Skeletal muscle cell (primary cell): ENCODE data around the gene GGPS1.
A peak's percentile ranks its signal among the peaks of the same experiment; 100 is the strongest.
"Not testable (repeated sequence)": the region's sequence is repeated elsewhere in the genome, so short reads cannot be mapped to it uniquely, and the experiment has no call there.

ENCODE experiments used
- DNase-seq: peaks from one replicate; pipeline ENCODE4 v3.0.0-alpha.2; 2010; ENCODE audit warnings: low read depth
- H3K4me3 ChIP-seq: 2 replicates; pipeline ENCODE4 v1.5.1; 2011; ENCODE audit warnings: low read depth, mild to moderate bottlenecking, control low read depth, low read length, moderate library complexity

Gene GGPS1

GRCh38 chr1:235328271-235329138 is at the start of gene GGPS1:
Gene GGPS1 (plus strand): TSS chr1:235328570. CDS start chr1:235335265, 6,695 bp downstream.
- H3K4me3 ChIP-seq: peak within 1 kb of the TSS; percentile 94
- peak; percentile 99 for DNase-seq

GRCh38 chr1:235278915-235279292 is 49.5 kb upstream of the GGPS1 start:
- no peak overlapping the region for H3K4me3 ChIP-seq
- DNase-seq: no peak

GRCh38 chr1:235279694-235280093 is 48.7 kb upstream of the GGPS1 start:
- no peak overlapping the region for H3K4me3 ChIP-seq
- no peak for DNase-seq

GRCh38 chr1:235280467-235280866 is 47.9 kb upstream of the GGPS1 start:
- DNase-seq: no peak
- H3K4me3 ChIP-seq: no peak overlapping the region

- DNase-seq, H3K4me3 ChIP-seq: not testable (repeated sequence)
These were observed 44.7 kb upstream of the GGPS1 start for GRCh38 chr1:235283636-235284035.

- no peak overlapping the region for H3K4me3 ChIP-seq
- no peak for DNase-seq
These were observed 44.1 kb upstream of the GGPS1 start for GRCh38 chr1:235284231-235284769.

- no peak for DNase-seq
- H3K4me3 ChIP-seq: no peak overlapping the region
These were observed 41.7 kb upstream of the GGPS1 start for GRCh38 chr1:235286667-235287066.

GRCh38 chr1:235287208-235287882 is 41.0 kb upstream of the GGPS1 start:
- no peak overlapping the region for H3K4me3 ChIP-seq
- DNase-seq: no peak

GRCh38 chr1:235289859-235290739 is 38.3 kb upstream of the GGPS1 start:
- no peak overlapping the region for H3K4me3 ChIP-seq
- DNase-seq: no peak

- DNase-seq: no peak
- no peak overlapping the region for H3K4me3 ChIP-seq
These were observed 37.4 kb upstream of the GGPS1 start for GRCh38 chr1:235290740-235291502.

GRCh38 chr1:235291599-235292091 is 36.7 kb upstream of the GGPS1 start:
- DNase-seq: no peak
- H3K4me3 ChIP-seq: no peak overlapping the region

- no peak for DNase-seq
- no peak overlapping the region for H3K4me3 ChIP-seq
These were observed 35.6 kb upstream of the GGPS1 start for GRCh38 chr1:235292790-235293189.

- no peak overlapping the region for H3K4me3 ChIP-seq
- DNase-seq: no peak
These were observed 34.9 kb upstream of the GGPS1 start for GRCh38 chr1:235293322-235293942.

- DNase-seq: peak; percentile 21
- no peak overlapping the region for H3K4me3 ChIP-seq
These were observed 32.4 kb upstream of the GGPS1 start for GRCh38 chr1:235295902-235296350.

GRCh38 chr1:235296729-235297128 is 31.6 kb upstream of the GGPS1 start:
- H3K4me3 ChIP-seq: no peak overlapping the region
- no peak for DNase-seq

- DNase-seq: no peak
These were observed 30.8 kb upstream of the GGPS1 start for GRCh38 chr1:235297579-235297978.

GRCh38 chr1:235298758-235299157 is 29.6 kb upstream of the GGPS1 start:
- H3K4me3 ChIP-seq: no peak overlapping the region
- no peak for DNase-seq

More at GRCh38 chr1:235297579-235297978, 30.8 kb upstream of the GGPS1 start:
- no peak overlapping the region for H3K4me3 ChIP-seq

- H3K4me3 ChIP-seq: no peak overlapping the region
- DNase-seq: no peak
These were observed 29.1 kb upstream of the GGPS1 start for GRCh38 chr1:235299169-235299858.
